ENCODE data around the gene EPG5. TPM values are rescaled to one million over a fixed set of nuclear protein-coding genes. Genes with fewer than 3 reads are reported as not detected.

EPG5 gene
- total and polyA plus RNA-seq, 2 donors (not counting 3 experiments of a cell fraction or from before 2014, with no cell fraction given): 16.7 to 25.6 TPM

DNA sequence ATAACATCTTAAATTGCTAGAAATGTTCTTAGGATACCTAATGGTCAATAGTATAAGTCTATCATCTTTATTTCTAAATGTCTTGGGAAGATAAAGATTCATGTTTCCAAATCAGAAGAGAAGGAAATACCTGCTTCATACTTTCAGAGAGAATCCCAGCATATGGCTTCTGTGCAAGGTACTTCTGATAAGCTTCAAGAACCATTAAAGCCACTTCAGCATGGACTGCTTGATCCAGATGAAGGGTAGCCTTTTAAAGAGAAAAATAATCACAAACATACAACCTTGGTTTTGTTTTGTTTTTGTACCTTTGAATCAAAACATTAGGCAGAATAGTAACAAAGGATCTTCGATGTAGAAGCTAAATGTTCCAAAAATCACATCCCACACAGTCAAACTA, 44.0 kb downstream of the EPG5 start:
- TF ChIP-seq EZH2 (IDR thresholded peaks at IDR 0.05; ENCODE audit: borderline replicate concordance, low read depth, low read length, severe bottlenecking): no peak
- TF ChIP-seq GATA2 (IDR thresholded peaks at IDR 0.05; ENCODE audit: insufficient read depth, insufficient read length, low read depth, low read length): no peak
- no peak for TF ChIP-seq FOS (IDR thresholded peaks at IDR 0.05; ENCODE audit: borderline replicate concordance, insufficient read depth, low read length)
- no peak for TF ChIP-seq MYC (IDR thresholded peaks at IDR 0.05; ENCODE audit: low read depth, low read length)
- TF ChIP-seq POLR2AphosphoS5 (IDR thresholded peaks at IDR 0.05; ENCODE audit: insufficient read depth, low read depth, low read length): no peak
- TF ChIP-seq, protein P1, sequence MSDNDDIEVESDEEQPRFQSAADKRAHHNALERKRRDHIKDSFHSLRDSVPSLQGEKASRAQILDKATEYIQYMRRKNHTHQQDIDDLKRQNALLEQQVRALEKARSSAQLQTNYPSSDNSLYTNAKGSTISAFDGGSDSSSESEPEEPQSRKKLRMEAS (IDR thresholded peaks at IDR 0.05; ENCODE audit: insufficient read depth, insufficient read length): no peak
- no peak for TF ChIP-seq POLR2A (IDR thresholded peaks at IDR 0.05; ENCODE audit: low read depth, low read length)
- TF ChIP-seq, protein P2, sequence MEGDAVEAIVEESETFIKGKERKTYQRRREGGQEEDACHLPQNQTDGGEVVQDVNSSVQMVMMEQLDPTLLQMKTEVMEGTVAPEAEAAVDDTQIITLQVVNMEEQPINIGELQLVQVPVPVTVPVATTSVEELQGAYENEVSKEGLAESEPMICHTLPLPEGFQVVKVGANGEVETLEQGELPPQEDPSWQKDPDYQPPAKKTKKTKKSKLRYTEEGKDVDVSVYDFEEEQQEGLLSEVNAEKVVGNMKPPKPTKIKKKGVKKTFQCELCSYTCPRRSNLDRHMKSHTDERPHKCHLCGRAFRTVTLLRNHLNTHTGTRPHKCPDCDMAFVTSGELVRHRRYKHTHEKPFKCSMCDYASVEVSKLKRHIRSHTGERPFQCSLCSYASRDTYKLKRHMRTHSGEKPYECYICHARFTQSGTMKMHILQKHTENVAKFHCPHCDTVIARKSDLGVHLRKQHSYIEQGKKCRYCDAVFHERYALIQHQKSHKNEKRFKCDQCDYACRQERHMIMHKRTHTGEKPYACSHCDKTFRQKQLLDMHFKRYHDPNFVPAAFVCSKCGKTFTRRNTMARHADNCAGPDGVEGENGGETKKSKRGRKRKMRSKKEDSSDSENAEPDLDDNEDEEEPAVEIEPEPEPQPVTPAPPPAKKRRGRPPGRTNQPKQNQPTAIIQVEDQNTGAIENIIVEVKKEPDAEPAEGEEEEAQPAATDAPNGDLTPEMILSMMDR (IDR thresholded peaks at IDR 0.05; ENCODE audit: extremely low read depth in 1 of 2, insufficient read depth in 1 of 2, low read depth in 1 of 2, low read length in 2 of 2): no peak
- no peak for TF ChIP-seq JUN (IDR thresholded peaks at IDR 0.05; ENCODE audit: borderline replicate concordance, insufficient read depth, insufficient read length, low read depth)
- dilution Hi-C loops (cut with MboI; ENCODE audit: extremely low pct_ligation_motif_present, low sequenced_read_pairs) (no loop called here), intact Hi-C loops (cut with micrococcal nuclease) (loop anchor here (5.0 kb wide), 1 partner anchor 149 kb away; the partner anchor contains the start of gene PSTPIP2)
- ChIA-PET POLR2A (no interaction called here), CTCF (interaction anchor here (1.0 to 3.4 kb wide), 4 partner anchors 9 to 250 kb away, joined by 3 to 21 read pairs (median 3); partner anchors contain the start of gene PSTPIP2)
- H3K4me3 ChIP-seq (replicated peaks in 1 of 3; ENCODE audit: insufficient read depth in 1 of 3, low read depth in 1 of 3, low read length in 3 of 3): no peak overlapping the region
- no peak overlapping the region for H2AFZ ChIP-seq (ENCODE audit: low read depth, low read length)
- no peak overlapping the region for H3K27ac ChIP-seq (ENCODE audit: insufficient read depth, low read depth, low read length)
- no peak for DNase-seq (ENCODE audit: low read depth, low spot score)
- no peaks in the 10 kb centered on the region for H3K9me3 ChIP-seq (replicated peaks; ENCODE audit: control insufficient read depth, insufficient read depth, low read length)
- no peaks in the 10 kb centered on the region for H3K79me2 ChIP-seq (ENCODE audit: control insufficient read depth, insufficient read depth, low read length)
- H3K4me1 ChIP-seq (ENCODE audit: control insufficient read depth, extremely low read depth, insufficient read depth, low read length): peaks cover 5% of the 10 kb centered on the region
- BruUV-seq (replicated peaks): no TSS peak
- H3K4me2 ChIP-seq (ENCODE audit: insufficient read depth, low read length): no peak overlapping the region
- peaks cover 10 to 12% of the 10 kb centered on the region in 2 experiments for H3K36me3 ChIP-seq (ENCODE audit: control insufficient read depth in 2 of 2, extremely low read depth in 1 of 2, insufficient read depth in 2 of 2, low read length in 2 of 2)
- H4K20me1 ChIP-seq (replicated peaks; ENCODE audit: control insufficient read depth, extremely low read depth, insufficient read depth, low read length): no peaks in the 10 kb centered on the region
- H3K27me3 ChIP-seq (ENCODE audit: control insufficient read depth in 2 of 2, insufficient read depth in 2 of 2, low read length in 2 of 2): no peaks in the 10 kb centered on the region
- H3K9ac ChIP-seq (replicated peaks; ENCODE audit: extremely low read depth, insufficient read depth, low read length): no peak overlapping the region
- H3K9me1 ChIP-seq (replicated peaks; ENCODE audit: control insufficient read depth, extremely low read depth, insufficient read depth, low read length): no peaks in the 10 kb centered on the region
- no peak for FAIRE-seq
